HCEC 1CT (cell line): ENCODE measurements around the gene TM9SF1.

Experiments
- DNase-seq: peaks from one replicate; pipeline ENCODE4 v3.0.0-alpha.2; 2017

The TM9SF1 gene

DNA sequence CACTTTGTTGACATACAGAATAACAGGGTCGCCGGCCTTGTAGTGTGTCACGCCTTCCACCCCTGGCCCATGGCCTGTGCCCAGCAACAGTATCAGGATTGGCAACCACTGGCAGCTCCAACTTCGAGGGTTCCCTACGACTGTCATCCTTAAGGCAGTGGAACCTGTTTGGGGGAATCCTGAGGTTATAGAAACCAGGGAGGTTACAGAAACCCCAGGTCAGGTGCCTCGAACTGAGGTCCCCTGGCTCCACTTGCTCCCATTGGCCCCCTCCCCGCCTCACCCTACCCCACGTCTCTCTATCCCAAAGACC is 412 bp downstream of the TM9SF1 start:
- no peak for DNase-seq

DNA sequence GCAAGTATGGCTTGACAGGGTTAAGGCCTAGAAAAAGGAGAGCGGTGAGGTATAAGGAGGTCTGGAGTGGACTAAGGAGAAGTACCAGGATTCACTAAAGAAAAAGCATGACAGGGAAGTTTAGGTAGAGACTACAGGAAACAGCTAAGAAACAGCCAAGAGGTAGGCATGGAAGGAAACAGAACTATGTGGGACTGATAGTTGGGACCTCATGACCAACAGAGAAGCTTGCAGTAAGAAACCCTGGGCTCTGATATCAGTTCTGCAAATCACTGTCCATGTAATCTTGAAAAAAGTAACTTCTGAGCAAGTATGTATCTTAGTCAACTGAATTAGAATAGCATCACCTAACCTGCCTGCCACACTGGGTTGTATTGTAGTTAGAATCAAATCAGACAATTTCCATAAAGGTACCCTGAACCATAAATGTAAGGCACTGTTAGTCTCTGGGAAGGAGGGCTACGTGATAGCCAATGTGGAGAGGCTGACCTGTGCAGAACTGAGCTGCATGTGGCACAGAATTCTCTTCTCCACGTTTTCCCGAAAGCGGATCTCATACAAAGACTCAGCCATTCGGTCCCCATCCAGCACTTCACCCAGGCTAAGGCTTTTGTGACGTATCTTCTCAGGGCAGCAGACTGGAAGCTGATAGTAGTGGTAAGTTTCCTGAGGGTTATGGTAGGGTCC is 912 bp downstream of the TM9SF1 start:
- no peak for DNase-seq

DNA sequence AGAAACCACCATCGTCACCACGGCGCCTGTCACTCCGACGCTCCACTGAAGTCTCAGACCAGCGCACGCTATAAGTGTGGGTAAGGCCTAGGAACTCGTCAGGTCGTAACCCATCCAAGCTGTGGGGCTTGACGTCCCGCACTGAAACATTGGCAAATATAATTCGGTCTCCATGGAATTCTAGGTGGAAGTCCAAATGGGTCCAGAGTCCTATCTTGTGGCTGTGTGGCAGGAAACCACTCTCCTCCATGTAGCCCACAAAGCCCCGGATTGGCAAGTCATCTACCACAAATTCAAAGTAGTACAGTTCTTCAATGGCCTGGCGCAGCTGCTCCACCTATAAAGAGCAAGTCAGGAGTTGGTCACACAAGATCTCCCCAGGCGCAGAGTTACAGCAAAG is 2.3 kb downstream of the TM9SF1 start:
- no peak for DNase-seq

DNA sequence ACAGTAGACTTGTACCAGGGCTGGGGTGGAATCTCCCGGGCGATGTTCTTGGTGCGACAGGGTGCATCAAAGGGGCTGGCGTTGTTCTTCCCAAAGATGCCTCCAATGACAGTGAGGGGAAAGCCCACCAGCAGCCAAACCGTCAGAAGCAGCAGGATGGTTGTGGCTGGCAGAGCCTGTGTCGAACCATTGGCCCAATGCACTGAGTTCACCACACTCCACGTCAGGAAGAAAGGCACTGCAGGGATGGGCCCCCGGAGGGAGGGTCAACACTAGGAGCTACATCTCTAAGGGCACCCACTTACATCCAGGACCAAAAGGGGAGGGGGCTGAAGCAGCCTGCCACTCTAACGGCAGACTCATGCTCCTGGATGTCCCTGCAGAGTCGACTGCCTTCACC is 4.8 kb downstream of the TM9SF1 start:
- no peak for DNase-seq

DNA sequence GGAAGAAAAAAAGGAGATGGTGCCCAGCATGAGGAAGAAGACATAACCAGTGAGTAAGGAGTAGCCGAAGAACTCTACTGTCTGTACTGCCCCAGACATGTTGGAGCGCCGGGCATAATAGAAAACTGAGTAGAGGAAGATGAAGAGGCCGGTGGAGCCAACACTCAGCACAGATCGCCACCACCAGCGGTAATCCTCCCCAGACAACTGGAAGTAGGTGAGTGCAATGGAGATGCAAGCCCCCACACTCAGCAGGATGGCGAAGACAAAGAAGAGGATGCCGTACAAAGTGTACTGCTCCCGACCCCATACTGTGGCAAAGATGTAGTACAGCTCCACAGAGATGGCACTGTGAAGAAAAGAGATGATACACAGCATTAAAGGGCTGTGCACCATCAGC is 5.8 kb downstream of the TM9SF1 start:
- no peak for DNase-seq

DNA sequence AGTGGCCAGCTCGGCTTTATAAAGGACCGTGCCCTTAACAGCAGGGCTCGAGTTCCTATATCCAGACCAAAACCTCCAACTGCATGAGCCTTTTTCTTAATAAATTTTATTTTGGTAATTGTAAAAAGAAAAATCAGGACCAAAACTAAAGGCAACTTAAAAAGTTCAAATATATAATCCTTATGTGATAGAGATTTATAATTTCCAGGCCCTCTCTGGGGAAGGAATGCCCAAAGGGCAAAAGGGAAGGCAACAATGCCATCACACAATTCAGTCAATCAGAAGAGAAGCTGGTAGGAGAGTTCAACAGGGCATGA is 6.2 kb downstream of the TM9SF1 start:
- DNase-seq: no peak

DNA sequence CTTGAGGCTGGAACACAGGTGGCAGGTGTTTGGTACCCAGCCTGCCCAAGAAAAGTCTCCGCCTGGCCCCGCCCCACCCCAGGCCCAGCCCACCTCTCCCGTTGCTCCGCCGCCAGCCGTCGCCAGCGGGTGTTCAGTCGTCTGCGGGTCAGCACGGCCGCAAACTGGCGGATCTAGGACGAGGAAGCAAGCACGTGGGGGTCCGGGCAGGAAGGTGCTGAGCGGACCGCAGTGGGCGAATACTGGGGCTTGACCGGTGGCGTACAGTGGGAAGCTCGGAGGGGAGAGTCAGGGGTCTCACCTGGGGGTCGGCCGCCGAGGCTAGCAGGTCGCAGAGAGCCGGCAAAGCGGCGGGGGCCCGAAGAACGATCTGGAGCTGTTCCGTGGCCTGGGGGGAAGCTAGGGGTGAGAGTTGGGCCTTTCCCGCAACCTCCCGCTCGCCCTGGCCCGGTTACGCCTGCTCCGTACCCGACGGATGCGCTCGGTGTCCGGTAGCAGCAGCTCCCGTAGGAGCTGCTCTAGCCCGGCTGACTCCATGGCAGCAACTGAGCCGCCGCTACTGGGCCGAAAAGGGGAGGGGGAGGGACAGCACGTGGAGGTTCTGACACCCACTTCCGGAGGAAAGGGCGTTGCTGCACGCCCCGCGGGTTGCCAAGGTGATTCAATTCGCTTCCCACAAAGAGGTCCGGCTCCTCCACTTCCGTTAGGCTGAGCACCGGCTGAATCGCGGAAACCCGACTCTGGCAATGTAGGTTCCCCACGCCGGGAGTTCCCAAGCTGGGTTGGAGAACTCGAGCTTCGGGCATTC is 6.8 kb downstream of the TM9SF1 start, which contains the start of gene IPO4:
Gene IPO4 (minus strand): TSS at position 566 of the 808 bp plus-strand sequence. CDS start 29 bp downstream, at position 537.
- peak; percentile 98 for DNase-seq

DNA sequence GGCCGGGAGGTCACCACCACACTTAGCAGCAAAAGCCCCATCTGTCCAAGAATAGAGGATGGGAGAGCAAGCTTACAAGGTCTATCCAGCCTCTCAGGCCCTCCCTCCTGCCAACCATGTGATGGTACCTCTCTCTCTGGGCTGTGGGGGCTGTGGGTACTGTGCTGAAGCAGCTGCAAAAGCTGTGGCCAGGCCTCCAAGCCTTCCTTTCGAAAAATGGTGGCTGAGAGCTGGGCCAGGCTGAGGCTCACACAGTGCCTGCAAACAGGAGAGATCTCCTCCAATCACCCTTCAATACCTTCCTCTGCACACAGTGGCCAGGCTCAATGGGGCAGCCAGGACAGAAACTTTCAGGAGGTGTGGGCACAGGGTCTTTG is 7.7 kb downstream of the TM9SF1 start:
- no peak for DNase-seq

DNA sequence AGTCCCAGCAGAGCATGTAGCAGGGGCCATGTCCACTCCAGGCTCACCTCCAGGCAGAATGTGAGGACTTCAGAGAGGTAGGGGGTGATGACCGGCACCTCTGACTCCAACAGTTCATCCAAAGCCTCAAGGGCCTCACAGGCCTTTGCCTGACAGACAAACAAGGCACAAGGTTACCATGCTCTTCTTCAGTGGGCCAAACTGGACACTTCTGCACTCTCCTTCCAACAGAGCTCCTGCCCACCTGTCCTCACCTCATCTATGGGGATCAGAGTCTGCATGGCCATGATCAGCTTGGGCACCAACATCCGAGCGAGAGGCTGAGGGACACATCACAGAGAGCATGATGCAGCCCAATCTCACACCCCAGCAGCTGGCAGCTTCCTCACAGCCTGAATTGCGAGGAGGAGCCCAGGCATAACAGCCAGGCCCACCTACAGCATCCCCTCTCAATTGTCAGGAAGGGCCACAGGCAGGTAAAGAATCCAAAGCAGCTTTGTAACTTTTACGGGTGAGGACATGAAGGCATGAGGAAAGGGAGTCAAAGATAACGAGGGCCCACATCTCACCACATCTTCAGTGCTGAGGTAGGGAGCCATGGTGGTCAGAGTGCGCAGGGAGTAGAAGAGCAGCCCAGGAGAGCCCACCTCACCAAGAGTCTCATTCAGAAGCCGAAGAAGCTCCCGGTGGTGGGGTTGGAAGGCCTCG is 8.3 kb downstream of the TM9SF1 start:
- DNase-seq: no peak

DNA sequence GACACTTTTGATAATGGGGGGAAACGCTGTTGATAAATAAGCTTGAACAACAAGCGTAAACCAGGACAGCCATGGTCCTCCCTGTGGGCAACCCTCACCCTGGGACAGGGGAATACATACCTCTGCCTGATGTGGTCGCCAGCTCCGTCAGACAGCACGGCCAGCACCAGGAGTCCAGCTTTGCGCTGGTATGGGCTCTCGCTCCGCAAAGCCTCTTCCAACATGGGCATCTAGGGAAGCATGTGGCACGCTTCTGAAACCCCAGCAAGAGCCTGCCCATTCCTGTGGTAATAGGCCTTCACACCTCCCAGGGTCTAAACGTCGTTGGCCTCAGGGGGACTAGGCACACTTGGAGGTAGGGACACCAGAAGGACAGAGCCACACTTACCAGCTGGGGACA is 9.5 kb downstream of the TM9SF1 start:
- DNase-seq: no peak

DNA sequence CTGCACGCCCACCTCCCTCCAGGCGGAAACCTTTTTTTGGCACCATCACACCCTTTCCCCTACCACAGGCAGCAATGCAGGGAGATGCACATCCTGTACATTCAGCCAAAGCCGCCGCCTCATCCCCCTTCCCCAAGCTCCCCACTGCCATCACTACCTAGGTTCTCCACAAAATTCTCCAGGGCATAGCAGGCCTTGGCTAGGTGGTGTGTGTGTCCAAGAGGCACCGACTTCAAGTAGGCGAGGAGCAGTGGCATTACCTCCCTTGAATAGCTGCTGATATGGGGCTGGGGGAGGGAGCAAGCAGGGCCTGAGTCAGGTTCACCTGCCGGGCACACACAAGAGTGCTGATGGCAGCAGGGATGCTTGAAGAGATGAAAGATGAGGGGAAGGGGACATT is 10.2 kb downstream of the TM9SF1 start:
- DNase-seq: no peak

DNA sequence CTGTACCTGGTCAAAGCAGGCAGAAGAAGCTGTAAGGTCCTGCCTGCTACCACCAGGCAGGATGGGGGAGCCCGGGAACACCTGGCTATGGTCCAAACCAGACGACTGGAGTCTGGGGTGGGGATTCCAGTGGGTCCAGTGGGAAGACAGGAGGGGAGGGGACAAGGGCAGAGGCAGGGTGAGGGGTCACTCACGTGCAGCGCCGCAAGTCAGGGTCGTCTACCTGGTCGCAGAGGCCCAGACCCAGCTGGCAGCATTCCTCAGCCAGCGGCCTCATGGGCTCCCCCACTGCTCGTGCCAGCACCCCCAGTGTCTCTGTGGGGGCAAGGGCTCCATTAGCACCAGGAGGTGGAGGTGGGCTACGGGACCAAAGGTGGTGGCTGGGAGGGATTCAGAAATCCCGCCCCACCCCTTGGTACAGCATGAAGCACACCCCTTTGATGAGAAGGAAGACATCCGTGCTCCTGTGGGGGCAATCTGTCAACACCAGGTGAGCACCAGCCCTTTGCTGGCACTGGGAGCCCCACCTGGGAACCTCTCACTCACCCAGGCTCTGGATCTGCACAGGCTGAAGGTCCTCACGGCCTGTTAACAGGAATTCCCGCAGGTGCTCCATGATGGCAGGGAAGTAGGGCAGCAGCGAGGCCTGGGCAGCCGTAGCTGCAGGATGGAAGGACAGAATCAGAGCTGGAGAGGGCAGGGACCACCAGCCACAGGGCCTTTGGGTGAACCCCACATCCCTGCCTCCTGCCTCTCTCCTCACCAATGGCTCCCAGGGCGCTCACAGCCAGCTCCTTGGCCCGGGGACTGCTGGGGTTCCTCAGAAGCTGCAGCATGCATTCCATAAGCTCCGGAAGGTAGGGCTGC is 10.9 kb downstream of the TM9SF1 start:
- DNase-seq: no peak

DNA sequence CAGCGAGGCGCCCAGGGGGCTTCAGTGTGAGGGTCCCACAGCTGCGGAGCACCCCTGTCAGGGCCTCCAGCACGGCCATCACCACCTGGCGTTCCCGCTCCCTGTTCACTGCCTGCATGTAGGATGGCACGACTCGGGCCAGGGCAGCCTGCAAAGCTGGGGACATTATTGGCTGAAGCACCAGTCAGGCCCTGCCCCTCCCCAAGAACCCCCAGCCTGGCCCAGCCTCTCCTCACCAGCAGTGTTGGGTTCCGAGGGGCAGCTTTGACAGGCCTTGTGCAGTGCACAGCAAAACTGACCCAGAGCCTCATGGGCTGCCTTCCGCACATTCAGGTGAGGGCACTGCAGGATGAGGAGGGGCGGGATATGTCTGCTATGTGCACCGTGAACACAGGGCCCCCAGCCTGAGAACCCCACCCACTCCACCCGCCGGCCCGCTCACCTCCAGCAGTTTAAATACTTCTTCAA is 12.2 kb downstream of the TM9SF1 start:
- no peak for DNase-seq

DNA sequence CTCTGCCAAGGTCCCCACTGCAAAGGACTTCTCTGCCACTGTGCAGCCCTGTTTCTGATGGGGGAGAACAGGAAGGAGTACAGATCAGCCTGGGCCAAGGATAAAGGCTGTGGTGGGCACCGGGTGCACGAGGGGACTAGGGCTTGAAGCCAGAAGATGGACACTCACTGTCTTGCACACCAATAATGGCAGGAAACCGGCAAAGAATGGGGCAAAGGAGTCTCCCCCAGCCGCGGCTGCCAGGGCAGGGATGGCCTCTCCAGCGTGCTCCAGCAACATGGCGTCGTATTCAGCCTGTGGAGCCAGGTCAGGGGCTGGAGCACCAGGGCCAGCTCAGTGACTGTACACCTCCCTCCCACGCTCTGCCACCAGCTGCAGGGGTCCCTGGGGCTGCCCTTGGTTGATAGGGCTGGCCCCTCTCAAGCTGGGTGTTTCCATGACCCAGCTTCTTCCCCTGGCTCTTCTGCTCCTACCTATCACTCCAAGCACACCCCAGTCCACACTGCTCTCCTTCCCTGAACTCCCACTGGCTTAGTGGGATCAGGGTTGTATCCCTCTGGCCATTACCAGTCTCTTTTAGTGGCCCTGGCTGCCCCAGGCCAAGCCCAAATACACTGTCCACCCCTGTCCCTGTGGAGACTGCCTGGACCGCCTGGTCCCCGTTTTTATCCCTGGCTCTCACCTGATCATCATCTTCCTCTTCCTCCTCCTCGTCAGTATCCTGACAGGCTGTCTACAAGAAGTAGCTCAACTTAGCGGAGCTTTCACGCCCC is 12.9 kb downstream of the TM9SF1 start:
- DNase-seq: no peak

DNA sequence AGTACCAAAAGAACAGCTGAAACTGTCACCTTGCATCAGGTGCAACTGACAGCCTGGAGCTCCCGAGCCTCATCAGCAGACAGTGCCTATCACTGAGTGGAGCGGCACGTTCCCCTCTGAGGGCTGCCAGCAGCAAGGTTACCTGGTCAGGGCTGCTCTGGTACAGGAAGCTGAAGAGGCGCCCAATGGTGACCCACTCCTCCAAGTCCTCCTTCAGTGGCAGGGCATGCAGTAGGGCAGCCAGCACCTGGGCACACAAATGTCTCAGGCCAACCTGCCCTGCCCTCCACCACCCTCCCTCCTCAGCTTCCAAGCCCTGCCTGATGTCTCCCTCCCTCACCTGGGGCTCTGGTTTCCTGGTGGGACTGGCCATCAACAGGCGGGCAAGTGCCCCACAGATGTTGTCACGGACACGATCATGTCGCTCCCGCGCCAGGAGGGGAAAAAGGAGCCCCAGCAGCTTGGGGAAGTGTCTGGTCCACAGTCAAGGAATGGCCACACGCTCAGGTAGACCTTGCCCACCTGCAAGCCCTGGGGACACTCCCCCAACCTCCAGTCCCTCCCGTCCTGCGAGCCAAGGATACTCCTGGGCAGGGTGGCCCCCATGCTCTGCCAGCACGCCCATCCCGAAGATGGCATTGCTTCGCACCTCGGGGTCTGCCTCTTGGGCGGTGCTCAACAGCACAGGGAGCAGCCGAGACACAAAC is 13.7 kb downstream of the TM9SF1 start:
- no peak for DNase-seq

DNA sequence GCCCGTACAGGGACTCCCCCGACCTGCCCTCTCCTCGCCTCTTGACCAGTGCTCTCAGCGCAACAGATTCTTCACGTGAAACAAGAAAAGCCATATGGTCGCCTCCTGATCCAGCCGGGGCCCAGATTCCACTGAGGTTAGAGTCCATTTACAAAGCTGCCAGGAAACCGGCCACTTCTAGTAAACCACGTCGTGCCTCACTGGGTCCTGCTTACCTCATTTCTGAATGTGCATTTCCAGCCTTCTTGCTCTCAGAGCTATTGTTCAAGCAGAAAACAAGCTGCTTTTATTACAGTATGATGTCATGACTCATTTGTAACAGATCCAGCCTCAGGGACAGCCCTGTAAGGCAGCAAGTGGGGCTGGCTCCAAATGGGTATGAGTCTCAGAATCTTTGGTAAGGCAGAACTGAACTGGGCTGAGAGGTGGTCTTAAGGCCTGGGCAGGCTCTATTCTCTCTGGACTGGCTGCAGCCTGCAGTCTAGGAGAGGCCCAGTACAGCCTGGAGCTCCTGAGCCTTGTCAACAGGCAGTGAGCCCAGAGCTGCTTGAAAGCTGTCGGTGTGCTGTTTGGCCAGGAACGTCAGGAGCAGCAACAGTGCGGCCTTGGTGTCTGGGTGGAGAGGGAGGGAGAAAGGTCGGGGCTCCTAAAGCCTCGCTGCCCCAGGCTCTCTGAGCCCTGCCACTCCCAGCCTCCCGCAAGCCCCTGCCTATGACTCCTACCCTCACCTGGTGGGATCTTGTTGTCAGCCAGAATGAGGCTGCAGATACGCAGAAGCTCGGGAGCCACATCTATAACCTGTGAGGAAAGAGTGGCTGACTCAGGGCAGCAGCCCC is 15.1 kb downstream of the TM9SF1 start:
- DNase-seq: no peak

DNA sequence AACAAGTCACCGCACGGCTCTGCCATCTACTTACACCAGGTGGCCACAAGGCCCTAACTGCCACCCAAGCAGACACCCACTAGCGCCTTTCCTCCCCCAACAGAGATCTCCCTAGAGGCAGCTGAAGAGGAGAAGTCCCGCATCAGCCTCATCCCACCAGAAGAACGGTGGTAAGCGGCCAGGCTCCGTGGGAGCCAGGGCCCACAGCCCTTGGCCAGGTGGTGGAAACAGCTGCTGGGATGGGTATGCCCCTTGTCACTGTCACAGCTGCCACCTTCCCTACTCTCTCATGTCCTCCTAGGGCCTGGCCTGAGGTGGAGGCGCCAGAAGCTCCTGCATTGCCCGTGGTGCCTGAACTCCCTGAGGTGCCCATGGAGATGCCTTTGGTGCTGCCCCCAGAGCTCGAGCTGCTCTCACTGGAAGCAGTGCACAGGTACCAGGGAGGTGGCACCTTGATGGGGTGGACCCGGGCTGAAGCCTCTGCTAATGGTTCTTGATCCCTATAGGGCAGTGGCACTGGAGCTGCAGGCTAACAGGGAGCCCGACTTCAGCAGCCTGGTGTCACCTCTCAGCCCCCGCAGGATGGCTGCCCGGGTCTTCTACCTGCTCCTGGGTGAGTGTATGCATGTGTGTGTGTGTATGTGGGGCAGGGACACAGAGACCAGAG is 15.8 kb downstream of the TM9SF1 start:
- no peak for DNase-seq

DNA sequence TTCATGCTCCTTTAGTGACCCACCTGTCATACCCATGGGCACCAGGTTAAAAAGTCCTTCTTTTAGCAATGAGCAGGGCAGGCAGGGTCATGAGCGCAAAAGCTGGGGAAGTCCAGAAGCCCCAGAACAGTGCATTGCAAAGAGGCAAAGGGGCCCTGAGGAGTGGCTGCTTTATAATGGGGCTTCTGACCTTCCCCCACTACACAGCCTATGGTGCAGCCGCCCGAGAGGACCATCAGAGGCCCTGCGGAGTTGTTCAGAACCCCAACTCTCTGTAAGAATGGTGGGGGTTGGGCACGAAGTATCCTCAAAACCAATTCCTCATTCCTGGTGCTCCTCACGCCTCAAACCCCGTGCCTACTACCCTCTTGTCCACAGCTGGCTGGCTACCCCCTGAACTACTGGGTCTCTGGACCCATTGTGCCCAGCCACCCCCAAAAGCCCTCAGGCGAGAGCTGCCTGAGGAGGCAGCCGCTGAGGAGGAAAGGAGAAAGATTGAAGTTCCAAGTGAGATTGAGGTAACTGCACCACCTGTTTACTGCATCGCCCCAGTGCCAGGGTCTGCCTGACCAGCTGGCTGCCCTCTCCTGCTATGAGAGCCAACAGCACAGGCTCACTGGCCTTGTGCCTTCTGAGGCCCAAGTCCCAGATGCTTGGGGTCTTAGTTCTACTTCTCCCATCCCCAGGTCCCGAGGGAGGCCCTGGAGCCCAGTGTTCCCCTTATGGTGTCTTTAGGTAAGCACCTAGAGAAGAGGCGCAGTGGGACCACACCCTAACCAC is 16.7 kb downstream of the TM9SF1 start:
- no peak for DNase-seq

DNA sequence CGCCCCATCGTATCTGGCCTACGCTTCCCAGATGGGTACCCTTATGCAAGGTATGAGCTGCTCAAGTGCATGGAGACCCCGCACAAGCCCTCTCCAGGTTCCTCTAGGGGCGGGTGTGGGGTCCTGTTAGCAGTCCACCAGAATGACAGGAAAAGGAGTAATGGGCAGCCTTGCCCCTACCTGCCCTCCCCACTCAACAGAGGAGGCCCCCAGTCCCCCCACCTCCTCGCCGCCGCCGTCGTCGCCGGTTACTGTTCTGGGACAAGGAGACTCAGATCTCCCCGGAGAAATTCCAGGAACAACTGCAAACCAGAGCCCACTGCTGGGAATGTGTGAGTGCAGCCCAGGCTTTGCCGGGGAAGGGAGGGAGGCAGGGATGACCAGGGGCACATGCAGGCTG is 17.4 kb downstream of the TM9SF1 start:
- DNase-seq: no peak
